NB4 (cell line): Measurements from ENCODE around the gene CABP4.

Experiments
- CTCF ChIP-seq: IDR thresholded peaks from one replicate; pipeline ENCODE4 v1.5.1; 2012; ENCODE audit warnings: low read depth, low read length
- MYC ChIP-seq: IDR thresholded peaks from 2 replicates; pipeline ENCODE4 v1.6.1; 2011; ENCODE audit warnings: low read depth, low read length
- POLR2A ChIP-seq: IDR thresholded peaks from 2 replicates; pipeline ENCODE4 v1.6.1; 2011; ENCODE audit warnings: mild to moderate bottlenecking; ENCODE audit not compliant: insufficient read length; ENCODE audit errors: extremely low read depth
- TF ChIP-seq, protein P1 (sequence below): IDR thresholded peaks from 2 replicates; pipeline ENCODE4 v1.6.1; 2011; ENCODE audit warnings: low read depth, low read length

GRCh38 chr11:67448220-67448609, 6.9 kb upstream of the CABP4 start:
- no peak for TF ChIP-seq POLR2A
- no peak for TF ChIP-seq CTCF
- TF ChIP-seq, protein P1, sequence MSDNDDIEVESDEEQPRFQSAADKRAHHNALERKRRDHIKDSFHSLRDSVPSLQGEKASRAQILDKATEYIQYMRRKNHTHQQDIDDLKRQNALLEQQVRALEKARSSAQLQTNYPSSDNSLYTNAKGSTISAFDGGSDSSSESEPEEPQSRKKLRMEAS, result no peak
- TF ChIP-seq MYC, result no peak
